ENCODE data around the gene CUL3. TPM values are rescaled to one million over a fixed set of nuclear protein-coding genes. Genes with fewer than 3 reads are reported as not detected.

The CUL3 gene
- total and polyA plus RNA-seq, 10 of the 15 experiments (the other 5 are each of a cell fraction or from before 2014, with no cell fraction given) = 22.0 to 95.4 (median 53.4) TPM

DNA sequence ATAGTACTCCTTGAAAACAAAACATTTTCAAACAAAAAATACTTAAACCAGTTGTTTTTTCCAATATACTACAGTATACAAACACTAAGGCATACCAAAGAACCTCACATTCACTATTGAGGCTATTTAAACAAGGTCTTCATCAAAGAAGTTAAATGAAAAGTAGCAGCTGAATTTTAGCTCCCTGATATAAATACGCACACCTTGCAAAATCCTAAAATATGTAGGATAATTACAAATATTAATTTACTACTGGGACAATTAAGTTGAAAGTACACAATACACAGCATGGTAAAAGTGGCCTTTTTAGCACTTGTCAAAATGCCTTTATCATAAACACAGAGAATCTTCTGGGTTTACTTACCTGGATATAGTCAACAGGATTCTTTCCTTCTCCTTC, 78.7 kb downstream of the CUL3 start (continued):
- TF ChIP-seq RELA (IDR thresholded peaks at IDR 0.05; ENCODE audit: borderline replicate concordance, partially characterized antibody) (no peak), NBN (IDR thresholded peaks at IDR 0.05) (no peak), EED (IDR thresholded peaks at IDR 0.05; ENCODE audit: low read depth) (no peak), YBX1 (IDR thresholded peaks at IDR 0.05) (no peak)
- TF ChIP-seq, protein P1, sequence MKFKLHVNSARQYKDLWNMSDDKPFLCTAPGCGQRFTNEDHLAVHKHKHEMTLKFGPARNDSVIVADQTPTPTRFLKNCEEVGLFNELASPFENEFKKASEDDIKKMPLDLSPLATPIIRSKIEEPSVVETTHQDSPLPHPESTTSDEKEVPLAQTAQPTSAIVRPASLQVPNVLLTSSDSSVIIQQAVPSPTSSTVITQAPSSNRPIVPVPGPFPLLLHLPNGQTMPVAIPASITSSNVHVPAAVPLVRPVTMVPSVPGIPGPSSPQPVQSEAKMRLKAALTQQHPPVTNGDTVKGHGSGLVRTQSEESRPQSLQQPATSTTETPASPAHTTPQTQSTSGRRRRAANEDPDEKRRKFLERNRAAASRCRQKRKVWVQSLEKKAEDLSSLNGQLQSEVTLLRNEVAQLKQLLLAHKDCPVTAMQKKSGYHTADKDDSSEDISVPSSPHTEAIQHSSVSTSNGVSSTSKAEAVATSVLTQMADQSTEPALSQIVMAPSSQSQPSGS (IDR thresholded peaks at IDR 0.05; ENCODE audit: low read length) = no peak

DNA sequence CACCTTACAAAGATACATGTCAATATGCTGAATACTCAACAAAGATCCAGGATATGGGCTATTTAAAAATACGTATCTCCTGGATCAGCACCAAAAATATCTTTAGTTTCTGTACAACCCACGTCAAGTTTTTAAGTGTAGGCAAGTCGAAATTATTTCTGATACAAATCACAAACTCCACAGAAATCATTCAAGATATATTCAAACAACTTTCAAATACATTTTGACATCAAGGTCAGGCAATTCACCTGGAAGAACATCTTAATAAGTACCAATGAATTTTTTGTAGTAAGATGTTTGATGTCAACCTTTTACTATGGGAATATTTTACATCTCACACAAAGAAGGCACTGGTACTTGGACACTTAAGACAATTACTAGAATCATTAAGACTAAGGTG, 86.2 kb downstream of the CUL3 start:
- ATAC-seq = no peak
- ChIA-PET SMC1A (ENCODE audit: uncharacterized antibody, unreplicated experiment) (interaction anchor here (1.1 kb wide), 1 partner anchor 12 kb away, joined by 8 read pairs; no protein-coding TSS in a partner anchor), RAD21 (ENCODE audit: unreplicated experiment) (no interaction called here), CTCF (interaction anchor here (0.6 kb wide), 1 partner anchor 152 kb away, joined by 3 read pairs; no protein-coding TSS in a partner anchor), POLR2A (no interaction called here)
- no peaks in the 10 kb centered on the region for H3K27me3 ChIP-seq (replicated peaks in 1 of 2; ENCODE audit: control insufficient read depth in 2 of 2, insufficient read depth in 2 of 2, low read length in 1 of 2)
- no peak overlapping the region for H3K4me2 ChIP-seq (ENCODE audit: control insufficient read depth, insufficient read depth)
- intact Hi-C loops (cut with micrococcal nuclease; ENCODE audit: unreplicated experiment) = loop anchor here (10.0 kb wide), 1 partner anchor 146 kb away; no protein-coding TSS in a partner anchor
- WGBS (ENCODE audit: insufficient coverage, insufficient replicate concordance, low lambda C conversion rate, missing lambda C conversion rate) = 82% methylated on average over 3 of the region's 3 CpGs
- no peaks in the 10 kb centered on the region for H3K4me1 ChIP-seq (ENCODE audit: control insufficient read depth, insufficient read depth, low read length)
- no peak overlapping the region for H2AFZ ChIP-seq (ENCODE audit: control insufficient read depth, low read depth, low read length)
- H4K20me1 ChIP-seq (ENCODE audit: control insufficient read depth, insufficient read depth) = no peaks in the 10 kb centered on the region
- in situ Hi-C loops (cut with MboI) = no loop called here
- H3K9me3 ChIP-seq (replicated peaks; ENCODE audit: control insufficient read depth, insufficient read depth, low read length) = no peaks in the 10 kb centered on the region
- peaks cover 6 to 31% of the 10 kb centered on the region in 2 experiments for H3K36me3 ChIP-seq (ENCODE audit: control insufficient read depth in 2 of 2, insufficient read depth in 2 of 2, low read length in 1 of 2)
- BruUV-seq (replicated peaks) = no TSS peak
- H3K79me2 ChIP-seq (ENCODE audit: control insufficient read depth, insufficient read depth, low read length) = no peaks in the 10 kb centered on the region
- no peak overlapping the region for H3K9ac ChIP-seq (ENCODE audit: control insufficient read depth, insufficient read depth, low read length)
- H3K4me3 ChIP-seq = no peak overlapping the region
- H3K27ac ChIP-seq (ENCODE audit: control insufficient read depth, insufficient read depth) = no peak overlapping the region
- no peak for DNase-seq (ENCODE audit: low read depth, low spot score)
- FAIRE-seq = no peak
- no peak for TF ChIP-seq KDM1A (IDR thresholded peaks at IDR 0.05; ENCODE audit: borderline replicate concordance)
- TF ChIP-seq NFYB (IDR thresholded peaks at IDR 0.05; ENCODE audit: insufficient read depth, low read depth, low read length) = no peak
- TF ChIP-seq NFIC (IDR thresholded peaks at IDR 0.05; ENCODE audit: low read depth, low read length) = no peak
- no peak for TF ChIP-seq SREBF2 (IDR thresholded peaks at IDR 0.05; ENCODE audit: low read length)
- no peak for TF ChIP-seq ZNF622 (IDR thresholded peaks at IDR 0.05)
- TF ChIP-seq, protein P2, sequence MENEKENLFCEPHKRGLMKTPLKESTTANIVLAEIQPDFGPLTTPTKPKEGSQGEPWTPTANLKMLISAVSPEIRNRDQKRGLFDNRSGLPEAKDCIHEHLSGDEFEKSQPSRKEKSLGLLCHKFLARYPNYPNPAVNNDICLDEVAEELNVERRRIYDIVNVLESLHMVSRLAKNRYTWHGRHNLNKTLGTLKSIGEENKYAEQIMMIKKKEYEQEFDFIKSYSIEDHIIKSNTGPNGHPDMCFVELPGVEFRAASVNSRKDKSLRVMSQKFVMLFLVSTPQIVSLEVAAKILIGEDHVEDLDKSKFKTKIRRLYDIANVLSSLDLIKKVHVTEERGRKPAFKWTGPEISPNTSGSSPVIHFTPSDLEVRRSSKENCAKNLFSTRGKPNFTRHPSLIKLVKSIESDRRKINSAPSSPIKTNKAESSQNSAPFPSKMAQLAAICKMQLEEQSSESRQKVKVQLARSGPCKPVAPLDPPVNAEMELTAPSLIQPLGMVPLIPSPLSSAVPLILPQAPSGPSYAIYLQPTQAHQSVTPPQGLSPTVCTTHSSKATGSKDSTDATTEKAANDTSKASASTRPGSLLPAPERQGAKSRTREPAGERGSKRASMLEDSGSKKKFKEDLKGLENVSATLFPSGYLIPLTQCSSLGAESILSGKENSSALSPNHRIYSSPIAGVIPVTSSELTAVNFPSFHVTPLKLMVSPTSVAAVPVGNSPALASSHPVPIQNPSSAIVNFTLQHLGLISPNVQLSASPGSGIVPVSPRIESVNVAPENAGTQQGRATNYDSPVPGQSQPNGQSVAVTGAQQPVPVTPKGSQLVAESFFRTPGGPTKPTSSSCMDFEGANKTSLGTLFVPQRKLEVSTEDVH (IDR thresholded peaks at IDR 0.05; ENCODE audit: low read depth, partially characterized antibody) = no peak
- TF ChIP-seq RUNX3 (IDR thresholded peaks at IDR 0.05; ENCODE audit: low read length) = no peak
- TF ChIP-seq RCOR1 (conservative IDR thresholded peaks at IDR 0.05; ENCODE audit: low read depth, low read length) = no peak
- TF ChIP-seq PAX5 (IDR thresholded peaks at IDR 0.05; ENCODE audit: borderline replicate concordance, low read depth, low read length) = no peak
- TF ChIP-seq ZZZ3 (IDR thresholded peaks at IDR 0.05; ENCODE audit: control insufficient read depth, insufficient read length, low read depth) = no peak
- no peak for TF ChIP-seq GABPA (IDR thresholded peaks at IDR 0.05; ENCODE audit: low read depth)
- no peak for TF ChIP-seq ZSCAN29 (IDR thresholded peaks at IDR 0.05)
- TF ChIP-seq TBL1XR1 (IDR thresholded peaks at IDR 0.05; ENCODE audit: low read depth, low read length) = no peak
- TF ChIP-seq HDGF (IDR thresholded peaks at IDR 0.05) = no peak

All from GM12878 (cell line).